GM21367 (cell line): ENCODE data around the gene LZTS2.
A peak's percentile ranks its signal among the peaks of the same experiment; 100 is the strongest.

Source experiments
- ATAC-seq: cut with Tn5 transposase; IDR thresholded peaks from one replicate; pipeline ENCODE4 v1.9.1; 2021; ENCODE audit not compliant: unreplicated experiment

The LZTS2 gene

GRCh38 chr10:100978901-100979195 is 20.8 kb upstream of the LZTS2 start:
- ATAC-seq: no peak

GRCh38 chr10:100979791-100980272 is 19.8 kb upstream of the LZTS2 start:
- ATAC-seq: no peak

GRCh38 chr10:100980311-100980710 is 19.3 kb upstream of the LZTS2 start:
- no peak for ATAC-seq

- no peak for ATAC-seq
Observed at GRCh38 chr10:100980711-100981110, 18.9 kb upstream of the LZTS2 start.

- no peak for ATAC-seq
Observed at GRCh38 chr10:100981178-100981772, 18.3 kb upstream of the LZTS2 start.

GRCh38 chr10:100982916-100983830 is 16.4 kb upstream of the LZTS2 start:
- ATAC-seq: no peak

GRCh38 chr10:100983868-100984671 is 15.5 kb upstream of the LZTS2 start:
- ATAC-seq: no peak

- ATAC-seq: no peak
Observed at GRCh38 chr10:100984672-100985177, 14.9 kb upstream of the LZTS2 start.

GRCh38 chr10:100985336-100985735 is 14.3 kb upstream of the LZTS2 start:
- no peak for ATAC-seq

- no peak for ATAC-seq
Observed at GRCh38 chr10:100986623-100986951, 13.0 kb upstream of the LZTS2 start.

- ATAC-seq: peak; percentile 77
Observed at GRCh38 chr10:100986952-100987684, 12.5 kb upstream of the LZTS2 start, which contains the start of the genes MRPL43 and TWNK. Gene MRPL43 (minus strand): TSS chr10:100987497. CDS start chr10:100987443, 54 bp downstream. Gene TWNK (plus strand): TSS chr10:100987543. CDS start chr10:100988211, 668 bp downstream.

- no peak for ATAC-seq
Observed at GRCh38 chr10:100987685-100988049, 11.9 kb upstream of the LZTS2 start.

- no peak for ATAC-seq
Observed at GRCh38 chr10:100988166-100988565, 11.4 kb upstream of the LZTS2 start.

GRCh38 chr10:100989088-100989487 is 10.5 kb upstream of the LZTS2 start:
- no peak for ATAC-seq

GRCh38 chr10:100993986-100994708 is 5.5 kb upstream of the LZTS2 start:
- ATAC-seq: no peak

GRCh38 chr10:100995181-100995580 is 4.4 kb upstream of the LZTS2 start:
- no peak for ATAC-seq

- ATAC-seq: no peak
Observed at GRCh38 chr10:100996678-100997359, 2.8 kb upstream of the LZTS2 start.

GRCh38 chr10:100997360-100998182 is 2.0 kb upstream of the LZTS2 start:
- no peak for ATAC-seq
